HCT116 (cell line): ENCODE measurements around the gene RORB. TPM values are rescaled to one million over a fixed set of nuclear protein-coding genes. Genes with fewer than 3 reads are reported as not detected.

Source experiments
- ATAC-seq: fragments of 200-7000 bp; cut with Tn5 transposase; 2 replicates; pipeline ENCODE4 v1.9.1; 2020; ENCODE audit warnings: mild to moderate bottlenecking, moderate library complexity
- BruUV-seq: library from RNA; stranded (reverse); fragments of 400-500 nt; replicated peaks from 2 replicates; lab custom pipeline; 2021; lab: Mats Ljungman, UMichigan
- CTCF ChIA-PET: fragments of 300-600 bp; sonication (Branson Sonifier 250); formaldehyde crosslinking; loops from one replicate; lab custom pipeline; 2021; ENCODE audit warnings: antibody characterized with exemption; lab: Charles Lee
- POLR2A ChIA-PET: fragments of 300-600, 350-600 bp; sonication (Branson Sonifier 250); formaldehyde crosslinking; loops from one replicate; lab custom pipeline; 2021; ENCODE audit warnings: antibody characterized with exemption; lab: Charles Lee
- RAD21 ChIA-PET, 2 experiments: fragments of 300-600 bp; sonication (Branson Sonifier 250); formaldehyde crosslinking; loops; one replicate each; lab custom pipeline; 2023; ENCODE audit warnings: low total read pairs in 2 of 2; ENCODE audit not compliant: uncharacterized antibody in 2 of 2, unreplicated experiment in 2 of 2, low non-redundant PET in 1 of 2; lab: Charles Lee
- DNase-seq: peaks from one replicate; pipeline ENCODE4 v3.0.0-alpha.2; 2010; ENCODE audit warnings: low read depth, low spot score
- H2AFZ ChIP-seq: fragments of 200-600 bp; shearing (Covaris generic), sonication (generic); 2 replicates; pipeline ENCODE4 v1.6.1; 2017; ENCODE audit warnings: low read depth, mixed run types, mixed read lengths, antibody characterized with exemption, low read length; ENCODE audit not compliant: poor library complexity, severe bottlenecking
- H3K27ac ChIP-seq: 2 replicates; pipeline ENCODE4 v1.5.1; 2012; ENCODE audit warnings: low read depth, low read length
- H3K27me3 ChIP-seq: fragments of 200-600 bp; sonication (generic); 2 replicates; pipeline ENCODE4 v1.6.1; 2016; ENCODE audit warnings: mixed run types, low read length, mixed read lengths; ENCODE audit not compliant: insufficient read depth
- H3K36me3 ChIP-seq, 2 experiments: fragments of 200-500 bp in 1 of 2; fragments of 200-600 bp in 1 of 2; sonication (Bioruptor generic) in 1 of 2; sonication (generic) in 1 of 2; 2 replicates each; pipeline versions ENCODE4 v1.5.1 to v1.6.1; 2014 to 2016; ENCODE audit warnings: low read length in 2 of 2, inconsistent platforms in 1 of 2, mixed read lengths in 1 of 2, mixed run types in 1 of 2; ENCODE audit not compliant: insufficient read depth in 2 of 2, control insufficient read depth in 1 of 2
- H3K4me1 ChIP-seq, 2 experiments: fragments of 200-600 bp in 1 of 2; sonication (generic) in 1 of 2; 2 replicates each; pipeline versions ENCODE4 v1.5.1 to v1.6.1; 2012 to 2017; ENCODE audit warnings: low read length in 2 of 2, inconsistent platforms in 1 of 2, mild to moderate bottlenecking in 1 of 2, mixed read lengths in 1 of 2, mixed run types in 1 of 2, moderate library complexity in 1 of 2; ENCODE audit not compliant: insufficient read depth in 2 of 2, control insufficient read depth in 1 of 2
- H3K4me2 ChIP-seq: fragments of 200-600 bp; sonication (generic); 2 replicates; pipeline ENCODE4 v1.6.1; 2017; ENCODE audit warnings: mixed run types, low read length, mixed read lengths
- H3K4me3 ChIP-seq, 2 experiments: fragments of 200-600 bp in 1 of 2; sonication (generic) in 1 of 2; replicated peaks in 1 of 2; 2 replicates each; pipeline ENCODE4 v1.5.1; 2011 to 2016; ENCODE audit warnings: low read length in 2 of 2, control low read depth in 1 of 2, low read depth in 1 of 2, mild to moderate bottlenecking in 1 of 2, mixed read lengths in 1 of 2, mixed run types in 1 of 2
- H3K79me2 ChIP-seq: fragments of 200-600 bp; sonication (generic); 2 replicates; pipeline ENCODE4 v1.6.1; 2017; ENCODE audit warnings: mild to moderate bottlenecking, mixed run types, low read length, moderate library complexity, mixed read lengths; ENCODE audit not compliant: insufficient read depth
- H3K9ac ChIP-seq: fragments of 200-600 bp; sonication (generic); 2 replicates; pipeline ENCODE4 v1.6.1; 2016; ENCODE audit warnings: low read length, mixed read lengths
- H3K9me2 ChIP-seq: fragments of 200-600 bp; sonication (generic), shearing (Covaris generic); 2 replicates; pipeline ENCODE4 v1.6.1; 2017; ENCODE audit warnings: mixed run types, mild to moderate bottlenecking, moderate library complexity; ENCODE audit not compliant: insufficient read depth
- H3K9me3 ChIP-seq, 2 experiments: fragments of 200-500 bp in 1 of 2; fragments of 200-600 bp in 1 of 2; sonication (Bioruptor generic) in 1 of 2; sonication (generic) in 1 of 2; 2 replicates each; pipeline ENCODE4 v1.6.1; 2014 to 2017; ENCODE audit warnings: low read length in 2 of 2, mixed read lengths in 2 of 2, inconsistent platforms in 1 of 2, low read depth in 1 of 2, mild to moderate bottlenecking in 1 of 2, mixed run types in 1 of 2, moderate library complexity in 1 of 2; ENCODE audit not compliant: control insufficient read depth in 1 of 2, insufficient read depth in 1 of 2
- H4K20me1 ChIP-seq: fragments of 200-600 bp; sonication (generic), shearing (Covaris generic); 2 replicates; pipeline ENCODE4 v1.6.1; 2017; ENCODE audit warnings: mixed run types, mild to moderate bottlenecking, moderate library complexity; ENCODE audit not compliant: insufficient read depth
- CBX3 ChIP-seq: IDR thresholded peaks from 2 replicates; pipeline ENCODE4 v1.6.1; 2012; ENCODE audit warnings: low read depth
- EGR1 ChIP-seq: IDR thresholded peaks from 2 replicates; pipeline ENCODE4 v1.6.1; 2012; ENCODE audit warnings: low read depth
- ELF1 ChIP-seq: IDR thresholded peaks from 2 replicates; pipeline ENCODE4 v1.6.1; 2012; ENCODE audit warnings: low read depth, borderline replicate concordance
- EZH2 ChIP-seq: fragments of 200-600 bp; sonication (generic); IDR thresholded peaks from 2 replicates; pipeline ENCODE4 v1.6.1; 2017; ENCODE audit warnings: antibody characterized with exemption, mixed run types
- EZH2phosphoT487 ChIP-seq: fragments of 200-600 bp; IDR thresholded peaks from 2 replicates; pipeline ENCODE4 v1.6.1; 2018; ENCODE audit warnings: antibody characterized with exemption, borderline replicate concordance
- JUND ChIP-seq: IDR thresholded peaks from 2 replicates; pipeline ENCODE4 v1.6.1; 2012
- RAD21 ChIP-seq: IDR thresholded peaks from 2 replicates; pipeline ENCODE4 v1.6.1; 2012; ENCODE audit warnings: low read depth, mild to moderate bottlenecking
- SP1 ChIP-seq: IDR thresholded peaks from 2 replicates; pipeline ENCODE4 v1.6.1; 2012; ENCODE audit warnings: low read depth
- intact Hi-C: fragments of 100-400 bp; cut with micrococcal nuclease; formaldehyde crosslinking; loops from 2 replicates; pipeline ENCODE4 v1.10.0; 2022
- total RNA-seq: library from RNA; stranded (reverse); gene quantifications from one replicate; pipeline ENCODE4 v1.2.1, GENCODE V29; 2021; ENCODE audit not compliant: unreplicated experiment
- TF ChIP-seq, protein P1 (sequence below), 3 experiments: fragments of 200-600 bp in 1 of 3; sonication (generic) in 1 of 3; IDR thresholded peaks in 2 of 3; conservative IDR thresholded peaks in 1 of 3; 2 replicates each; pipeline ENCODE4 v1.5.1; 2012 to 2017; ENCODE audit warnings: low read depth in 2 of 3, low read length in 2 of 3, antibody characterized with exemption in 1 of 3, borderline replicate concordance in 1 of 3, control low read depth in 1 of 3, mild to moderate bottlenecking in 1 of 3, mixed read lengths in 1 of 3, mixed run types in 1 of 3, moderate library complexity in 1 of 3; ENCODE audit not compliant: insufficient read depth in 1 of 3

Gene RORB
- total RNA-seq, 1 experiment from 2014 or later: 0.02 TPM

DNA sequence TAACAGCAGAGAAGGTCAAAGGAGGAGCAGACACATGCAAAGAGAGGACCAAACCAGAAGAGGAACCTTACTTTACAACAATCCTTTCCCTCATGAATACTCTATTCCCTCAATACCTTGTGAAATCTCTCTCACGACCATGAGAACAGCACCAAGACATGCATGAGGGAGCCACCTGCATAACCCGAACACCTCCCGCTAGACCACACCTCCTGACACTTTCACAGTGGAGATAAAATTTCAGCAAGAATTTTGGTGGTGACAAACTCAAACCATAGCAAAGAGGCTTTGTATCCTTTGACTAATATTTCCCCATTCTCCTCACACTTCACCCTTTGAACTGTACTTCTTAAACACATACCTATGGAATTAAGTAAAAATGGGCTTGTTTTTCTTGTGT lies 101.7 kb downstream of the RORB start:
- DNase-seq (no peak), ATAC-seq (no peak)
- H3K4me2 ChIP-seq: no peak overlapping the region
- H2AFZ ChIP-seq: no peak overlapping the region
- POLR2A ChIA-PET: no interaction called here
- no peak overlapping the region for H3K4me3 ChIP-seq
- no peaks in the 10 kb centered on the region for H3K9me2 ChIP-seq
- no peaks in the 10 kb centered on the region for H4K20me1 ChIP-seq
- intact Hi-C loops: no loop called here
- peaks cover 9% of the 10 kb centered on the region for H3K27me3 ChIP-seq
- TF ChIP-seq EZH2: no peak
- no peak for TF ChIP-seq RAD21
- TF ChIP-seq SP1: no peak
- no peak for TF ChIP-seq EZH2phosphoT487
- no peak for TF ChIP-seq CBX3
- TF ChIP-seq EGR1: no peak
- TF ChIP-seq JUND: no peak
- H3K36me3 ChIP-seq: no peaks in the 10 kb centered on the region
- H3K9me3 ChIP-seq: no peaks in the 10 kb centered on the region
- H3K79me2 ChIP-seq: no peaks in the 10 kb centered on the region
- no peak overlapping the region for H3K9ac ChIP-seq
- RAD21 ChIA-PET: no interaction called here
- no peak overlapping the region for H3K27ac ChIP-seq
- CTCF ChIA-PET: no interaction called here
- no peaks in the 10 kb centered on the region for H3K4me1 ChIP-seq
- BruUV-seq: no TSS peak

DNA sequence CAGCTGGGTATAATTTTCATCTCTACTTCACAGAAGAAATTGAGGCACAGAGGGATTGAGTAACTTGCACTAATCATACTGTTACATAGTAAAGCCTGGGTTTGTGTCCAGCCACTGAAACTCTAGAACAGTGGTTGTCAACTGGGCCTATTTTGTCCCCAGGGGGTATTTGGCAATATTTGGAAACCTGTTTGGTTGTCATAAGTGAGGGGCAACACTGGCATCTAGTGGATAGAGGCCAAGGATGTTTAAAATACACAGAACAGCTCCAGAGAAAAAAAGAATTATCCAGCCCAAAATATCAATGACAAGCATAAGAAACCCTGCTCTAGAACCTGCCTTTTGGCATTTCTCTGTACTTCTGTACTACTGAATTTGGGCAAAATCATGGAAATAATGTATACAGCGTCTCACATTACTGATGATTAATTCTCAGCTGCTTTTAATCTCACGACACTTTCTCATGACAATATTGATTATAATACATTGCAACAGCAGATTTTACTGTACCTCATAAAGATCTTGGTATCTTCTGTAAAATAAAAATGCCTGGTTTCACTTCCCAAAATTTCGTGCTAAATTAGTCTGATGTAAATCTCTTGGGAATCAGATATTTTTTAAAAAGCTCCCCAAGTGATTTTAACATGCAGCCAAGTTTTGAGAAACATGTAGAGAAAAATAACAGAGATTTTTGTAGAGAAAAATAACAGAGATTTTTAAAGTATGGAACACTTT lies 112.7 kb downstream of the RORB start:
- no TSS peak for BruUV-seq
- no peak overlapping the region for H3K4me2 ChIP-seq
- no peak overlapping the region for H3K4me3 ChIP-seq
- no peaks in the 10 kb centered on the region for H3K36me3 ChIP-seq
- ChIA-PET RAD21 (no interaction called here), CTCF (no interaction called here), POLR2A (no interaction called here)
- H3K79me2 ChIP-seq: no peaks in the 10 kb centered on the region
- no peak for DNase-seq
- H3K9me3 ChIP-seq: no peaks in the 10 kb centered on the region
- no peaks in the 10 kb centered on the region for H3K4me1 ChIP-seq
- no peaks in the 10 kb centered on the region for H4K20me1 ChIP-seq
- peaks cover 24% of the 10 kb centered on the region for H3K27me3 ChIP-seq
- no peak overlapping the region for H3K27ac ChIP-seq
- H3K9ac ChIP-seq: no peak overlapping the region
- ATAC-seq: no peak
- intact Hi-C loops: no loop called here
- no peak for TF ChIP-seq ELF1
- TF ChIP-seq, protein P1, sequence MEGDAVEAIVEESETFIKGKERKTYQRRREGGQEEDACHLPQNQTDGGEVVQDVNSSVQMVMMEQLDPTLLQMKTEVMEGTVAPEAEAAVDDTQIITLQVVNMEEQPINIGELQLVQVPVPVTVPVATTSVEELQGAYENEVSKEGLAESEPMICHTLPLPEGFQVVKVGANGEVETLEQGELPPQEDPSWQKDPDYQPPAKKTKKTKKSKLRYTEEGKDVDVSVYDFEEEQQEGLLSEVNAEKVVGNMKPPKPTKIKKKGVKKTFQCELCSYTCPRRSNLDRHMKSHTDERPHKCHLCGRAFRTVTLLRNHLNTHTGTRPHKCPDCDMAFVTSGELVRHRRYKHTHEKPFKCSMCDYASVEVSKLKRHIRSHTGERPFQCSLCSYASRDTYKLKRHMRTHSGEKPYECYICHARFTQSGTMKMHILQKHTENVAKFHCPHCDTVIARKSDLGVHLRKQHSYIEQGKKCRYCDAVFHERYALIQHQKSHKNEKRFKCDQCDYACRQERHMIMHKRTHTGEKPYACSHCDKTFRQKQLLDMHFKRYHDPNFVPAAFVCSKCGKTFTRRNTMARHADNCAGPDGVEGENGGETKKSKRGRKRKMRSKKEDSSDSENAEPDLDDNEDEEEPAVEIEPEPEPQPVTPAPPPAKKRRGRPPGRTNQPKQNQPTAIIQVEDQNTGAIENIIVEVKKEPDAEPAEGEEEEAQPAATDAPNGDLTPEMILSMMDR (IDR thresholded peaks at IDR 0.05 in 2 of 3, conservative IDR thresholded peaks at IDR 0.05 in 1 of 3; ENCODE audit: borderline replicate concordance in 1 of 3, insufficient read depth in 1 of 3, low read depth in 2 of 3, low read length in 2 of 3): 0 out of 6 replicates have a peak, but pooled peaks of 1 of the 3 experiments have one; percentile 21
- no peak overlapping the region for H2AFZ ChIP-seq
- no peaks in the 10 kb centered on the region for H3K9me2 ChIP-seq
